GM12878 (cell line): ENCODE results near the gene B3GNT9. TPM values are rescaled to one million over a fixed set of nuclear protein-coding genes. Genes with fewer than 3 reads are reported as not detected.

Source experiments
- ATAC-seq: fragments of 200-7000 bp; cut with Tn5 transposase; 3 replicates; pipeline ENCODE4 v1.9.1; 2020; ENCODE audit warnings: mild to moderate bottlenecking, moderate library complexity
- BruUV-seq: library from RNA; stranded (reverse); fragments of 400-500 nt; replicated peaks from 2 replicates; lab custom pipeline; 2021; lab: Mats Ljungman, UMichigan
- CTCF ChIA-PET: fragments of 300-600 bp; sonication (Branson Sonifier 250); formaldehyde crosslinking; extraction: SDS; loops from one replicate; lab custom pipeline; 2021; ENCODE audit warnings: inconsistent platforms; lab: Yijun Ruan, JAX
- POLR2A ChIA-PET: fragments of 350-600 bp; formaldehyde crosslinking; extraction: SDS; loops from one replicate; lab custom pipeline; 2021; ENCODE audit warnings: inconsistent platforms; lab: Charles Lee
- RAD21 ChIA-PET: fragments of 300-600 bp; sonication (Branson Sonifier 250); formaldehyde crosslinking; loops from one replicate; lab custom pipeline; 2023; ENCODE audit warnings: antibody characterized with exemption; ENCODE audit not compliant: unreplicated experiment; lab: Charles Lee
- SMC1A ChIA-PET: fragments of 300-600 bp; sonication (Branson Sonifier 250); formaldehyde crosslinking; loops from one replicate; lab custom pipeline; 2023; ENCODE audit not compliant: unreplicated experiment, uncharacterized antibody; lab: Charles Lee
- DNase-seq: peaks from one replicate; pipeline ENCODE4 v3.0.0-alpha.2; 2011; ENCODE audit warnings: low read depth, low spot score
- FAIRE-seq: peaks from 3 replicates; lab custom pipeline; 2011; peaks lifted over from hg19 to GRCh38; lab: Jason Lieb, UNC
- H2AFZ ChIP-seq: 2 replicates; pipeline ENCODE4 v1.6.0; 2011; ENCODE audit warnings: low read depth, low read length, control low read depth; ENCODE audit not compliant: control insufficient read depth
- H3K27ac ChIP-seq: 2 replicates; pipeline ENCODE4 v1.5.1; 2011; ENCODE audit warnings: control low read depth; ENCODE audit not compliant: control insufficient read depth, insufficient read depth
- H3K27me3 ChIP-seq, 2 experiments: replicated peaks in 1 of 2; 2 replicates each; pipeline versions ENCODE4 v1.6.0 to v1.6.1; 2011; ENCODE audit warnings: low read length in 1 of 2; ENCODE audit not compliant: control insufficient read depth in 2 of 2, insufficient read depth in 2 of 2
- H3K36me3 ChIP-seq, 2 experiments: 2 replicates each; pipeline ENCODE4 v1.5.1; 2011; ENCODE audit warnings: low read length in 1 of 2; ENCODE audit not compliant: control insufficient read depth in 2 of 2, insufficient read depth in 2 of 2
- H3K4me1 ChIP-seq: 2 replicates; pipeline ENCODE4 v1.6.1; 2011; ENCODE audit warnings: mild to moderate bottlenecking, low read length, moderate library complexity, mixed read lengths; ENCODE audit not compliant: control insufficient read depth, insufficient read depth
- H3K4me2 ChIP-seq: 2 replicates; pipeline ENCODE4 v1.6.0; 2011; ENCODE audit warnings: control low read depth; ENCODE audit not compliant: control insufficient read depth, insufficient read depth
- H3K4me3 ChIP-seq: fragments of 200-600 bp; sonication (generic); 2 replicates; pipeline ENCODE4 v1.5.1; 2016
- H3K79me2 ChIP-seq: 2 replicates; pipeline ENCODE4 v1.6.0; 2011; ENCODE audit warnings: low read length; ENCODE audit not compliant: control insufficient read depth, insufficient read depth
- H3K9ac ChIP-seq: 2 replicates; pipeline ENCODE4 v1.8.0; 2011; ENCODE audit warnings: low read length, control low read depth, mixed read lengths; ENCODE audit not compliant: control insufficient read depth, insufficient read depth
- H3K9me3 ChIP-seq: replicated peaks from 3 replicates; pipeline ENCODE4 v1.5.1; 2011; ENCODE audit warnings: mild to moderate bottlenecking, low read length; ENCODE audit not compliant: control insufficient read depth, insufficient read depth
- H4K20me1 ChIP-seq: 2 replicates; pipeline ENCODE4 v1.6.0; 2011; ENCODE audit not compliant: control insufficient read depth, insufficient read depth
- BACH1 ChIP-seq: fragments of 450-650 bp; IDR thresholded peaks from 2 replicates; pipeline ENCODE4 v1.6.1; 2017; ENCODE audit warnings: mild to moderate bottlenecking, borderline replicate concordance
- CHD2 ChIP-seq: IDR thresholded peaks from 2 replicates; pipeline ENCODE4 v1.6.1; 2011; ENCODE audit warnings: low read depth, low read length, improper control_type of control experiment, borderline replicate concordance
- CHD4 ChIP-seq: fragments of 200-600 bp; sonication (generic); IDR thresholded peaks from 2 replicates; pipeline ENCODE4 v1.6.1; 2016; ENCODE audit warnings: mild to moderate bottlenecking
- IKZF2 ChIP-seq, 2 experiments: fragments of 450-650 bp; IDR thresholded peaks; 2 replicates each; pipeline ENCODE4 v1.6.1; 2017; ENCODE audit warnings: mild to moderate bottlenecking in 2 of 2, moderate library complexity in 2 of 2
- MTA2 ChIP-seq: fragments of 450-650 bp; IDR thresholded peaks from 2 replicates; pipeline ENCODE4 v1.6.1; 2016; ENCODE audit warnings: low read depth, mild to moderate bottlenecking, moderate library complexity
- MYB ChIP-seq: fragments of 150-350 bp; IDR thresholded peaks from 2 replicates; pipeline ENCODE4 v1.6.1; 2014; ENCODE audit warnings: mild to moderate bottlenecking, low read depth, low read length, borderline replicate concordance
- NBN ChIP-seq: fragments of 450-650 bp; IDR thresholded peaks from 2 replicates; pipeline ENCODE4 v1.6.1; 2016
- POLR2A ChIP-seq: IDR thresholded peaks from 2 replicates; pipeline ENCODE4 v1.6.1; 2011; ENCODE audit warnings: low read depth, mild to moderate bottlenecking, low read length
- SPI1 ChIP-seq: IDR thresholded peaks from 2 replicates; pipeline ENCODE4 v1.6.1; 2011; ENCODE audit warnings: low read depth, mild to moderate bottlenecking, low read length, moderate library complexity, borderline replicate concordance; ENCODE audit not compliant: insufficient read depth
- ZNF622 ChIP-seq: fragments of 450-650 bp; IDR thresholded peaks from 2 replicates; pipeline ENCODE4 v1.6.1; 2017; ENCODE audit warnings: mild to moderate bottlenecking, inconsistent platforms
- WGBS: methylation state at CpG from one replicate; pipeline ENCODE4 v1.1.6; 2016; ENCODE audit warnings: low lambda C conversion rate; ENCODE audit not compliant: insufficient replicate concordance, insufficient coverage; ENCODE audit errors: missing lambda C conversion rate; 5-methylcytosine and 5-hydroxymethylcytosine counted together
- in situ Hi-C: fragments of 300-500 bp; cut with MboI; formaldehyde crosslinking; loops from 9 replicates; pipeline ENCODE4 v1.14.3; 2018; ENCODE audit warnings: mixed read lengths
- intact Hi-C: fragments of 100-400 bp; cut with micrococcal nuclease; formaldehyde crosslinking; loops from one replicate; pipeline ENCODE4 v1.14.2; 2022; ENCODE audit not compliant: unreplicated experiment
- polyA plus RNA-seq, 11 experiments: library from polyadenylated mRNA; depleted of rRNA in 4 of 11; unstranded in 6 of 11; stranded (reverse) in 5 of 11; fragments of >200 nt; fragmentation: Nextera tagmentation in 4 of 11; fragmentation: Illumina TruSeq in 1 of 11; extraction: Ambion mirVana in 4 of 11; extraction: Trizol in 1 of 11; gene quantifications; 1 replicate in 1 of 11; 2 replicates in 10 of 11; pipeline versions ENCODE4 v1.2.1 to v1.2.3, GENCODE V29; 2011 to 2016; ENCODE audit warnings: inconsistent platforms in 2 of 11, missing spikeins in 2 of 11, low read depth in 1 of 11
- total RNA-seq, 4 experiments: library from RNA; depleted of rRNA in 3 of 4; stranded (reverse); fragments of >200 nt in 3 of 4; fragmentation: Illumina TruSeq in 1 of 4; extraction: Trizol in 1 of 4; gene quantifications; 2 replicates each; pipeline versions ENCODE4 v1.2.1 to v1.2.3, GENCODE V29; 2013 to 2021
- TF ChIP-seq, protein P1 (sequence below): fragments of 450-650 bp; formaldehyde crosslinking; IDR thresholded peaks from 2 replicates; pipeline ENCODE4 v1.4.0; 2020; ENCODE audit warnings: mild to moderate bottlenecking, moderate library complexity

Gene B3GNT9
- total and polyA plus RNA-seq, 10 of the 15 experiments (the other 5 are each of a cell fraction or from before 2014, with no cell fraction given), result 0.08 to 5.0 (median 1.9) TPM

DNA sequence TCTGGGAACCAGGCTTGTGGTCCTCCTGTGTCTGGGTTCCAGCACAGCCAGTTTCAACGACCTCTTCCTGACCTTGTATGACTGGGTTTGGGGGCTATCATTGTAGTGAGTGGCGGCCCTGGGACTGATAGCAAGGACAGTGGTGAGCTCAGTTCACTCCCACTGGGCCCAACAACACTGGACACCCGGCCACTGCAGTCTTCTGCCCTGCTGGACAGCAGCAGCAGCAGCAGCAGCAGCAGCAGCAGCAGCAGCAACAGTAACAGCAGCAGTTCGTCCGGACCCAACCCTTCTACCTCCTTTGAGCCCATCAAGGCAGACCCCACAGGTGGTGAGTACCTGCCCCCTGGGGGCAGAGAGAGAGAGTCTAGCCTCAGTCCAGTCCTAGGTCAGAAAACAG is 44.9 kb upstream of the B3GNT9 start:
- H4K20me1 ChIP-seq, result peaks cover 7% of the 10 kb centered on the region
- H3K27me3 ChIP-seq, result no peaks in the 10 kb centered on the region
- 88% methylated on average over 5 of the region's 5 CpGs for WGBS
- in situ Hi-C loops, result no loop called here
- BruUV-seq, result no TSS peak
- ChIA-PET POLR2A (interaction anchor here (0.5 to 4.7 kb wide), 2 partner anchors 31 to 79 kb away, joined by 3 to 22 read pairs; partner anchors contain the start of gene TMEM208), CTCF (interaction anchor here (0.7 to 1.1 kb wide), 2 partner anchors 48 to 206 kb away, joined by 3 to 4 read pairs; no protein-coding TSS in a partner anchor), SMC1A (no interaction called here), RAD21 (no interaction called here)
- no peaks in the 10 kb centered on the region for H3K9me3 ChIP-seq
- H3K4me1 ChIP-seq, result peaks cover 8% of the 10 kb centered on the region
- TF ChIP-seq MYB, result no peak
- no peak for TF ChIP-seq POLR2A
- TF ChIP-seq CHD4, result no peak
- TF ChIP-seq, protein P1, sequence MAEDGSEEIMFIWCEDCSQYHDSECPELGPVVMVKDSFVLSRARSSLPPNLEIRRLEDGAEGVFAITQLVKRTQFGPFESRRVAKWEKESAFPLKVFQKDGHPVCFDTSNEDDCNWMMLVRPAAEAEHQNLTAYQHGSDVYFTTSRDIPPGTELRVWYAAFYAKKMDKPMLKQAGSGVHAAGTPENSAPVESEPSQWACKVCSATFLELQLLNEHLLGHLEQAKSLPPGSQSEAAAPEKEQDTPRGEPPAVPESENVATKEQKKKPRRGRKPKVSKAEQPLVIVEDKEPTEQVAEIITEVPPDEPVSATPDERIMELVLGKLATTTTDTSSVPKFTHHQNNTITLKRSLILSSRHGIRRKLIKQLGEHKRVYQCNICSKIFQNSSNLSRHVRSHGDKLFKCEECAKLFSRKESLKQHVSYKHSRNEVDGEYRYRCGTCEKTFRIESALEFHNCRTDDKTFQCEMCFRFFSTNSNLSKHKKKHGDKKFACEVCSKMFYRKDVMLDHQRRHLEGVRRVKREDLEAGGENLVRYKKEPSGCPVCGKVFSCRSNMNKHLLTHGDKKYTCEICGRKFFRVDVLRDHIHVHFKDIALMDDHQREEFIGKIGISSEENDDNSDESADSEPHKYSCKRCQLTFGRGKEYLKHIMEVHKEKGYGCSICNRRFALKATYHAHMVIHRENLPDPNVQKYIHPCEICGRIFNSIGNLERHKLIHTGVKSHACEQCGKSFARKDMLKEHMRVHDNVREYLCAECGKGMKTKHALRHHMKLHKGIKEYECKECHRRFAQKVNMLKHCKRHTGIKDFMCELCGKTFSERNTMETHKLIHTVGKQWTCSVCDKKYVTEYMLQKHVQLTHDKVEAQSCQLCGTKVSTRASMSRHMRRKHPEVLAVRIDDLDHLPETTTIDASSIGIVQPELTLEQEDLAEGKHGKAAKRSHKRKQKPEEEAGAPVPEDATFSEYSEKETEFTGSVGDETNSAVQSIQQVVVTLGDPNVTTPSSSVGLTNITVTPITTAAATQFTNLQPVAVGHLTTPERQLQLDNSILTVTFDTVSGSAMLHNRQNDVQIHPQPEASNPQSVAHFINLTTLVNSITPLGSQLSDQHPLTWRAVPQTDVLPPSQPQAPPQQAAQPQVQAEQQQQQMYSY (CRISPR knock-in tag), result no peak
- TF ChIP-seq NBN, result no peak
- no peak for TF ChIP-seq ZNF622
- no peak for TF ChIP-seq CHD2
- no peak for TF ChIP-seq SPI1
- no peak for TF ChIP-seq IKZF2 (IDR thresholded peaks at IDR 0.05)
- no peak for TF ChIP-seq BACH1
- no peak for TF ChIP-seq MTA2
- no peak overlapping the region for H3K4me3 ChIP-seq
- H3K9ac ChIP-seq, result no peak overlapping the region
- DNase-seq, result no peak
- no peak for ATAC-seq
- no peak overlapping the region for H3K27ac ChIP-seq
- peaks cover 14 to 37% of the 10 kb centered on the region in 2 experiments for H3K36me3 ChIP-seq
- FAIRE-seq, result no peak
- intact Hi-C loops, result no loop called here
- H3K79me2 ChIP-seq, result peaks cover 23% of the 10 kb centered on the region
- no peak overlapping the region for H3K4me2 ChIP-seq
- no peak overlapping the region for H2AFZ ChIP-seq
